ENCODE results near the gene SPDYE1. TPM values are rescaled to one million over a fixed set of nuclear protein-coding genes. Genes with fewer than 3 reads are reported as not detected.
A peak's percentile ranks its signal among the peaks of the same experiment; 100 is the strongest.

SPDYE1 gene
- total RNA-seq, 2 donors from 2014 or later = not detected

DNA sequence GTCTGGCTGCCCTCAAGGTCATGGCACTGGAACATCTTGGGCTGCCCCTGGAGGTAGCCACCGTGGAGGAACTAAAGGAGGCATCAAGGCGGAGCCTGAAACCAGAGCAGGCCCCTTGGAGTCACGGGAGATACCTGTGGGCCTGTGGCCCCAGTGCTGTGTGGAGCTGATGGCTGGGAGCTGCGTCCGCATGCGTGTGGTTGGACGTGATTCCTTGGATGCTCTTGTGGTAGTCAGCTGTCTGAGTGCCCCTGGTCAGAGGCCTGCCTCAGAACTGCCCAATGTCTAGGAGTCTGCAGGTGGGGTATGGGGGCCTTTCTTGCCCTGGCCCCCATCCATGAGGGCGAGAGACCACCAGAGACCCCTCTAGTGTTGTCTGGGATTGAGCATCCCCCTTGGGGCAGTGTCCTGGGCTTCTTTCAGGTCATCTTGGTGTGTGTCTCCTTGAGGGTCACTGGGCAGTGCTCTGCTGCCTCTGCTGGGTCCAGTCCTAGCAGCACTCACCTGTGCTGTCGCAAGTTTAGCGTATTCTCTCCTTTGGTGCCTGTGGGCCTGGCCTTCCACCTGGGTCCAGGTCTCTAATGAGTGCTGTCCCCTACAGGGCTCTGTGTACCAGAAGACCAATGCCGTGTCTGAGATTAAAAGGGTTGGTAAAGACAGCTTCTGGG, 59.6 kb downstream of the SPDYE1 start:
- DNase-seq = peak in 1 of 2 donors; percentile 20
- no peak for ATAC-seq
- intact Hi-C loops (cut with DNase I, micrococcal nuclease) = no loop called here

DNA sequence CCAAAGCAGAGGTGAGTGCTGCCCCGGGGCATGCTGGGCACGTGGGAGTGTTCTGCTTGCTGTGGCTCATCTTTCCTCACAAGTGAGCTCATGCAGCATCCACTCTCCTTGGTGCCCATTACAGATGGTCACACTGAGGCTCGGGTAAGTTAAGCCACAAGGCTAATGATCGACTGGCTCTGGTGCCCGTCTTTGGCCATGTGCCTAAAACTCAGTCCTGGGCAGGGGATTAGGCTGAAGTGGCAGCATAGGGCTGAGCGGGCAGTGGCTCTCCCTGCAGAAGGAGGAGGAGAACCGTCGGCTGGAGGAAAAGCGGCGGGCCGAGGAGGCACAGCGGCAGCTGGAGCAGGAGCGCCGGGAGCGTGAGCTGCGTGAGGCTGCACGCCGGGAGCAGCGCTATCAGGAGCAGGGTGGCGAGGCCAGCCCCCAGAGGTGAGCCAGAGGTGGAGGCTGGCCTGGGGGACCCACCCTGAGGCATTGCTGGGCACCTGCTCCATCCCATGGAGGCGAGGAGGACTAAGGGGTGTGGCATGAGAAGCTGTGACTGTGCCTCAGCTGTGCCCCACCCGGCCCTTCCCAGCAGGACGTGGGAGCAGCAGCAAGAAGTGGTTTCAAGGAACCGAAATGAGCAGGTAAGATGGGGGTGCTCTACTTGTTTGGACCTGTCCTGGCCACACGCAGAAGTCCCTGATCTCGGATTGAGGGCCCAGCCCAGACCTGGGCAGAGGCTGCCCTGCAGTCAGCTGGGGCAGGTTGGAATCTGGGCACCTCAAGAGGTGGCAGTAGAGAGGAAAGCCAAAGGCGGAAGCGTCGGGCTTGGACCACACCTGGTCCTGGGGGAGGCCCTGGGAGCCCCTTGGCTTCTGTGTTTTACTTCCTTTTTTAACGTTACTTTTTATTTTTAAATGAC, 60.4 kb downstream of the SPDYE1 start:
- ATAC-seq (no peak), DNase-seq (peak in 1 of 2 donors; percentile 22)
- intact Hi-C loops (cut with DNase I, micrococcal nuclease) = no loop called here

DNA sequence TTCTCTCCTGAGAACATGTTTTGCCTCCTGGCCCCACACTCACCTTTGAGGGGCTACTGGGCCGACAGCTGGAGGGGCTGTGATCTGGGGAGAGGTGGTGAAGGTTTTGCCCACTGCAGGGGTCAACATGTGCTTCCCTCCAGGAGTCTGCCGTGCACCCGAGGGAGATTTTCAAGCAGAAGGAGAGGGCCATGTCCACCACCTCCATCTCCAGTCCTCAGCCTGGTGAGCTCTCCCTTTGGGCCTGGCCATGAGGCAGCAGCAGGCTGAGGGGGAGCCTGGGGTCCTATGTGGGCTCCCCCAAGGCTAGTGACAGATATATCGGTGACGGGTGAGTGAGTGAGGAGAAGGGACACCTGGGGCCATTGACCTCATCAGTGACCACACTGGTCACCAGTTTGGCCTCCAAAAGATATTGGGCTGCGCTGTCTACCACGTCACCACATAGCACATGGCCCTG, 61.1 kb downstream of the SPDYE1 start:
- ATAC-seq (no peak), DNase-seq (no peak)
- intact Hi-C loops (cut with DNase I, micrococcal nuclease) = no loop called here

DNA sequence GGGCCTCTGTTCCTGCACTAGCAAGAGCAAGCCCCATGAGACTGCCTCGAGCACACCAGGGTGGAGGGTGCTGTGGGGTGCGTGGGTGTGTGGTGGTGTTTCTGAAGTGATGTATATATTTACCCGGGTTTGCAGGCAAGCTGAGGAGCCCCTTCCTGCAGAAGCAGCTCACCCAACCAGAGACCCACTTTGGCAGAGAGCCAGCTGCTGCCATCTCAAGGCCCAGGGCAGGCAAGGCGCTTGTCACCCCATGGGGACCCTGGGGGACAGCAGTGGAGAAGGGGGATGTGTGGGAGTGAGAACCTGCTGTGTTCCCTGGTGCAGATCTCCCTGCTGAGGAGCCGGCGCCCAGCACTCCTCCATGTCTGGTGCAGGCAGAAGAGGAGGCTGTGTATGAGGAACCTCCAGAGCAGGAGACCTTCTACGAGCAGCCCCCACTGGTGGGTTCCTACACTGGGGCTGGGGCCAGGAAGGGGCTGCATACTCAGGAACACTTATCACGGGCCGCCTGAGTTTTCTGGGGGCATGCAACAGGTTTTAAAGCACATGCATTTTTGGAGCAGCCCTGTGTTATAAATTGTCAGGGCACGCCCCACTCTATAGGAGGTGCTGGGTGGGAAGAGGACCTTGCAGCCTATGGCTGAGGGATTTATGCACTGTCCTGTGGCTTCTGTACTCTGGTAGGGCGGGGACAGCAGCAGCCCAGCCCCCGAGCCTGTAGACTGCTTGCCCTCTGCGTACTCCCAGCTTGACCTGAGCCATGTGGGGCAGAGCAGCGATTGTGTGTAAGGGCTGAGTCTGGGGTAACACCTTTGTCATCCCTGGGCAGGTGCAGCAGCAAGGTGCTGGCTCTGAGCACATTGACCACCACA, 61.8 kb downstream of the SPDYE1 start:
- intact Hi-C loops (cut with DNase I, micrococcal nuclease) = no loop called here
- ATAC-seq (no peak), DNase-seq (peak in 1 of 2 donors; percentile 21)

Small RNAs within 50 kb of the gene (microRNA-seq; reads per million reads assigned to microRNA genes)
- 0 reads per million in 2 donors for gene MIR6837

Other genes starting within 250 kb of the SPDYE1 start
- gene BLVRA, start 239.2 kb upstream of the SPDYE1 start, total RNA-seq = 10 to 100 TPM in 1 of 2 donors, 1 to 10 TPM in 1; 2.9 to 18.0 TPM
- gene MRPS24, start 128.4 kb upstream of the SPDYE1 start, total RNA-seq = 10 to 100 TPM; 90.9 to 94.7 TPM
- gene URGCP, start 91.3 kb upstream of the SPDYE1 start, total RNA-seq = 10 to 100 TPM; 63.3 to 75.7 TPM
- 10 to 100 TPM in 1 of 2 donors, 1 to 10 TPM in 1; 9.2 to 13.1 TPM for gene UBE2D4, start 71.5 kb upstream of the SPDYE1 start, total RNA-seq
- 10 to 100 TPM; 87.0 to 90.5 TPM for gene DBNL, start 46.8 kb downstream of the SPDYE1 start, total RNA-seq
- gene PGAM2, start 67.7 kb downstream of the SPDYE1 start, total RNA-seq = under 1 TPM; 0.58 to 0.64 TPM
- gene POLM, start 84.6 kb downstream of the SPDYE1 start, total RNA-seq = 10 to 100 TPM; 20.7 to 22.8 TPM
- 10 to 100 TPM; 20.1 to 59.6 TPM for gene AEBP1, start 106.4 kb downstream of the SPDYE1 start, total RNA-seq
- 10 to 100 TPM; 40.5 to 57.0 TPM for gene POLD2, start 125.7 kb downstream of the SPDYE1 start, total RNA-seq
- gene MYL7, start 143.4 kb downstream of the SPDYE1 start, total RNA-seq = not detected
- gene GCK, start 191.5 kb downstream of the SPDYE1 start, total RNA-seq = under 1 TPM; 0.15 to 0.22 TPM
- gene YKT6, start 203.1 kb downstream of the SPDYE1 start, total RNA-seq = 10 to 100 TPM; 84.8 to 86.9 TPM

Data from left colon (tissue), 2 donors.